HCT116 (cell line): Measurements from ENCODE around the gene DDX10. TPM values are rescaled to one million over a fixed set of nuclear protein-coding genes. Genes with fewer than 3 reads are reported as not detected.

Experiments used
- ATAC-seq: fragments of 200-7000 bp; cut with Tn5 transposase; 2 replicates; pipeline ENCODE4 v1.9.1; 2020; ENCODE audit warnings: mild to moderate bottlenecking, moderate library complexity
- BruUV-seq: library from RNA; stranded (reverse); fragments of 400-500 nt; replicated peaks from 2 replicates; lab custom pipeline; 2021; lab: Mats Ljungman, UMichigan
- CTCF ChIA-PET: fragments of 300-600 bp; sonication (Branson Sonifier 250); formaldehyde crosslinking; loops from one replicate; lab custom pipeline; 2021; ENCODE audit warnings: antibody characterized with exemption; lab: Charles Lee
- POLR2A ChIA-PET: fragments of 300-600, 350-600 bp; sonication (Branson Sonifier 250); formaldehyde crosslinking; loops from one replicate; lab custom pipeline; 2021; ENCODE audit warnings: antibody characterized with exemption; lab: Charles Lee
- RAD21 ChIA-PET, 2 experiments: fragments of 300-600 bp; sonication (Branson Sonifier 250); formaldehyde crosslinking; loops; one replicate each; lab custom pipeline; 2023; ENCODE audit warnings: low total read pairs in 2 of 2; ENCODE audit not compliant: uncharacterized antibody in 2 of 2, unreplicated experiment in 2 of 2, low non-redundant PET in 1 of 2; lab: Charles Lee
- DNase-seq: peaks from one replicate; pipeline ENCODE4 v3.0.0-alpha.2; 2010; ENCODE audit warnings: low read depth, low spot score
- H2AFZ ChIP-seq: fragments of 200-600 bp; shearing (Covaris generic), sonication (generic); 2 replicates; pipeline ENCODE4 v1.6.1; 2017; ENCODE audit warnings: low read depth, mixed run types, mixed read lengths, antibody characterized with exemption, low read length; ENCODE audit not compliant: poor library complexity, severe bottlenecking
- H3K27ac ChIP-seq: 2 replicates; pipeline ENCODE4 v1.5.1; 2012; ENCODE audit warnings: low read depth, low read length
- H3K27me3 ChIP-seq: fragments of 200-600 bp; sonication (generic); 2 replicates; pipeline ENCODE4 v1.6.1; 2016; ENCODE audit warnings: mixed run types, low read length, mixed read lengths; ENCODE audit not compliant: insufficient read depth
- H3K36me3 ChIP-seq, 2 experiments: fragments of 200-500 bp in 1 of 2; fragments of 200-600 bp in 1 of 2; sonication (Bioruptor generic) in 1 of 2; sonication (generic) in 1 of 2; 2 replicates each; pipeline versions ENCODE4 v1.5.1 to v1.6.1; 2014 to 2016; ENCODE audit warnings: low read length in 2 of 2, inconsistent platforms in 1 of 2, mixed read lengths in 1 of 2, mixed run types in 1 of 2; ENCODE audit not compliant: insufficient read depth in 2 of 2, control insufficient read depth in 1 of 2
- H3K4me1 ChIP-seq, 2 experiments: fragments of 200-600 bp in 1 of 2; sonication (generic) in 1 of 2; 2 replicates each; pipeline versions ENCODE4 v1.5.1 to v1.6.1; 2012 to 2017; ENCODE audit warnings: low read length in 2 of 2, inconsistent platforms in 1 of 2, mild to moderate bottlenecking in 1 of 2, mixed read lengths in 1 of 2, mixed run types in 1 of 2, moderate library complexity in 1 of 2; ENCODE audit not compliant: insufficient read depth in 2 of 2, control insufficient read depth in 1 of 2
- H3K4me2 ChIP-seq: fragments of 200-600 bp; sonication (generic); 2 replicates; pipeline ENCODE4 v1.6.1; 2017; ENCODE audit warnings: mixed run types, low read length, mixed read lengths
- H3K4me3 ChIP-seq, 2 experiments: fragments of 200-600 bp in 1 of 2; sonication (generic) in 1 of 2; replicated peaks in 1 of 2; 2 replicates each; pipeline ENCODE4 v1.5.1; 2011 to 2016; ENCODE audit warnings: low read length in 2 of 2, control low read depth in 1 of 2, low read depth in 1 of 2, mild to moderate bottlenecking in 1 of 2, mixed read lengths in 1 of 2, mixed run types in 1 of 2
- H3K79me2 ChIP-seq: fragments of 200-600 bp; sonication (generic); 2 replicates; pipeline ENCODE4 v1.6.1; 2017; ENCODE audit warnings: mild to moderate bottlenecking, mixed run types, low read length, moderate library complexity, mixed read lengths; ENCODE audit not compliant: insufficient read depth
- H3K9ac ChIP-seq: fragments of 200-600 bp; sonication (generic); 2 replicates; pipeline ENCODE4 v1.6.1; 2016; ENCODE audit warnings: low read length, mixed read lengths
- H3K9me2 ChIP-seq: fragments of 200-600 bp; sonication (generic), shearing (Covaris generic); 2 replicates; pipeline ENCODE4 v1.6.1; 2017; ENCODE audit warnings: mixed run types, mild to moderate bottlenecking, moderate library complexity; ENCODE audit not compliant: insufficient read depth
- H3K9me3 ChIP-seq, 2 experiments: fragments of 200-500 bp in 1 of 2; fragments of 200-600 bp in 1 of 2; sonication (Bioruptor generic) in 1 of 2; sonication (generic) in 1 of 2; 2 replicates each; pipeline ENCODE4 v1.6.1; 2014 to 2017; ENCODE audit warnings: low read length in 2 of 2, mixed read lengths in 2 of 2, inconsistent platforms in 1 of 2, low read depth in 1 of 2, mild to moderate bottlenecking in 1 of 2, mixed run types in 1 of 2, moderate library complexity in 1 of 2; ENCODE audit not compliant: control insufficient read depth in 1 of 2, insufficient read depth in 1 of 2
- H4K20me1 ChIP-seq: fragments of 200-600 bp; sonication (generic), shearing (Covaris generic); 2 replicates; pipeline ENCODE4 v1.6.1; 2017; ENCODE audit warnings: mixed run types, mild to moderate bottlenecking, moderate library complexity; ENCODE audit not compliant: insufficient read depth
- CBX3 ChIP-seq: IDR thresholded peaks from 2 replicates; pipeline ENCODE4 v1.6.1; 2012; ENCODE audit warnings: low read depth
- ELF1 ChIP-seq: IDR thresholded peaks from 2 replicates; pipeline ENCODE4 v1.6.1; 2012; ENCODE audit warnings: low read depth, borderline replicate concordance
- EZH2phosphoT487 ChIP-seq: fragments of 200-600 bp; IDR thresholded peaks from 2 replicates; pipeline ENCODE4 v1.6.1; 2018; ENCODE audit warnings: antibody characterized with exemption, borderline replicate concordance
- FOSL1 ChIP-seq: IDR thresholded peaks from 2 replicates; pipeline ENCODE4 v1.6.1; 2012; ENCODE audit warnings: low read depth
- JUND ChIP-seq: IDR thresholded peaks from 2 replicates; pipeline ENCODE4 v1.6.1; 2012
- SIN3A ChIP-seq: IDR thresholded peaks from 2 replicates; pipeline ENCODE4 v1.6.1; 2012; ENCODE audit warnings: low read depth
- SP1 ChIP-seq: IDR thresholded peaks from 2 replicates; pipeline ENCODE4 v1.6.1; 2012; ENCODE audit warnings: low read depth
- ZFX ChIP-seq: fragments of 450-650 bp; IDR thresholded peaks from 2 replicates; pipeline ENCODE4 v1.6.1; 2017
- intact Hi-C: fragments of 100-400 bp; cut with micrococcal nuclease; formaldehyde crosslinking; loops from 2 replicates; pipeline ENCODE4 v1.10.0; 2022
- total RNA-seq: library from RNA; stranded (reverse); gene quantifications from one replicate; pipeline ENCODE4 v1.2.1, GENCODE V29; 2021; ENCODE audit not compliant: unreplicated experiment
- TF ChIP-seq, protein P1 (sequence below): IDR thresholded peaks from 2 replicates; pipeline ENCODE4 v1.6.1; 2011; ENCODE audit warnings: mild to moderate bottlenecking, low read length, moderate library complexity; ENCODE audit not compliant: insufficient replicate concordance; ENCODE audit errors: extremely low read depth
- TF ChIP-seq, protein P2 (sequence below): IDR thresholded peaks from 2 replicates; pipeline ENCODE4 v1.6.1; 2012

DDX10 gene
- total RNA-seq, 1 experiment from 2014 or later = 66.5 TPM

DNA sequence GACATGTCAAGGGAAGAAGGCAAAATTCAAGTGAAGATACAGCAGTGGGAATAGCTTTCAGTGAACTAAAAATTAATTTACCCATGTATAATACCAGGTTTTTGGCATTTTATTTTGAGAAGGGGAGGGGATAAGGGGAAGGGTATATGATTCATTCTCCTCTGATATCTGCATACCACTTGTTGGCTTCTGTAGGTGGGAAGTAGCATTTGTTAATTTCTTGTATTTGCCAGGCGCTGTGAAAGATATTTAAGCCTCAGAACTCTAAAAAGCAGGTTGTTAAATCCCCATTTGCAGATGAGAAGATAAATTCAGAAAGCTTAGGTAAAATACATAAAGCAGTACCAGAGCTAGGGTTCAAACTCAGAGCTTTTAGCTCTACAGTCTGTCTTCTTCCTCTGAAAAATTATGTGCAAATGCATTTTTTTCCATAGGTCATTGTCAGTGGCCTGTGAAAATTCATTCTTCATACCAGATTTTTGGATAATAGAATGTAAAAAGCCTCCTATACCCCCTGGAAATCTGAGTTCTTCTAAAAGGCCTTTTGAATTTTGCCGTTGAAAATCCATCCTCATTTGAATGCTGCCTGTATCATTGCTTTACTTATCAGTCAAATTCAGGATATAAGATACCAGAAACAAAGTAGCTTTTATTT, 221.3 kb downstream of the DDX10 start:
- Histone ChIP-seq H3K79me2 (no peaks in the 10 kb centered on the region; the same call in 1 of the 2 replicates), H4K20me1 (no peaks in the 10 kb centered on the region), H3K4me1 (peaks cover 65 to 70% of the 10 kb centered on the region in 2 experiments), H3K4me2 (peak overlapping the region; percentile 21), H3K9me3 (no peaks in the 10 kb centered on the region), H2AFZ (no peak overlapping the region), H3K4me3 (no peak overlapping the region), H3K27ac (peak overlapping the region; percentile 82), H3K9ac (no peak overlapping the region), H3K9me2 (no peaks in the 10 kb centered on the region), H3K27me3 (no peaks in the 10 kb centered on the region), H3K36me3 (no peaks in the 10 kb centered on the region)
- POLR2A ChIA-PET = interaction anchor here (0.9 to 1.4 kb wide), 2 partner anchors 9 to 11 kb away, joined by 3 to 8 read pairs; no protein-coding TSS in a partner anchor
- intact Hi-C loops = no loop called here
- RAD21 ChIA-PET = no interaction called here
- DNase-seq (no peak), ATAC-seq (peak; percentile 23; the same call in 1 of the 2 replicates)
- TF ChIP-seq JUND (no peak), EZH2phosphoT487 (no peak), SP1 (no peak), ZFX (no peak)
- TF ChIP-seq, protein P1, sequence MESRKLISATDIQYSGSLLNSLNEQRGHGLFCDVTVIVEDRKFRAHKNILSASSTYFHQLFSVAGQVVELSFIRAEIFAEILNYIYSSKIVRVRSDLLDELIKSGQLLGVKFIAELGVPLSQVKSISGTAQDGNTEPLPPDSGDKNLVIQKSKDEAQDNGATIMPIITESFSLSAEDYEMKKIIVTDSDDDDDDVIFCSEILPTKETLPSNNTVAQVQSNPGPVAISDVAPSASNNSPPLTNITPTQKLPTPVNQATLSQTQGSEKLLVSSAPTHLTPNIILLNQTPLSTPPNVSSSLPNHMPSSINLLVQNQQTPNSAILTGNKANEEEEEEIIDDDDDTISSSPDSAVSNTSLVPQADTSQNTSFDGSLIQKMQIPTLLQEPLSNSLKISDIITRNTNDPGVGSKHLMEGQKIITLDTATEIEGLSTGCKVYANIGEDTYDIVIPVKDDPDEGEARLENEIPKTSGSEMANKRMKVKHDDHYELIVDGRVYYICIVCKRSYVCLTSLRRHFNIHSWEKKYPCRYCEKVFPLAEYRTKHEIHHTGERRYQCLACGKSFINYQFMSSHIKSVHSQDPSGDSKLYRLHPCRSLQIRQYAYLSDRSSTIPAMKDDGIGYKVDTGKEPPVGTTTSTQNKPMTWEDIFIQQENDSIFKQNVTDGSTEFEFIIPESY = no peak
- BruUV-seq = no TSS peak
- CTCF ChIA-PET = interaction anchor here (1.4 to 2.3 kb wide), 3 partner anchors 11 to 189 kb away, joined by 3 to 10 read pairs (median 3); no protein-coding TSS in a partner anchor

DNA sequence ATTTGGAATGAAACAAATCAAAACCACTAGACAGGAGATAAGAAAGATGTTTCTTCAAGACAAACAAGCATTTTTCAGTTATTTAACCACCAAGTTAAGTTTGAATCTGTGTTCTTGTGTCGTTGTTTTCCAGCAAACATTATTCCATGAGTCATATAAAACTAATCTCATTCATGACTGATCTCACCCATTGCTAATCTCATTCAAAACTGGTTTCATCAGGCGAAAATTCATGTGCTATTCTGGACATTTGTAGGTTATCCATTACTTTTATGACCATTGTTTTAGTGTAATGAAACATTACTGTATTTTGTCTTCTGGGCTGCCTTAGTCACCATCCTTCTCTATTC, 221.8 kb downstream of the DDX10 start:
- H3K36me3 ChIP-seq = no peaks in the 10 kb centered on the region
- H3K9ac ChIP-seq = no peak overlapping the region
- no TSS peak for BruUV-seq
- no peaks in the 10 kb centered on the region for H3K79me2 ChIP-seq
- H3K27me3 ChIP-seq = no peaks in the 10 kb centered on the region
- ChIA-PET CTCF (interaction anchor here (1.4 to 2.3 kb wide), 2 partner anchors 10 to 15 kb away, joined by 3 to 10 read pairs; no protein-coding TSS in a partner anchor), POLR2A (interaction anchor here (0.9 to 1.4 kb wide), 2 partner anchors 9 to 10 kb away, joined by 3 to 8 read pairs; no protein-coding TSS in a partner anchor), RAD21 (no interaction called here)
- DNase-seq (no peak), ATAC-seq (0 out of 2 replicates have a peak, but pooled peaks have one; percentile 35)
- no peak for TF ChIP-seq SIN3A
- peak; percentile 61; the same call in 1 of the 2 replicates for TF ChIP-seq JUND
- TF ChIP-seq FOSL1 = peak; percentile 69; the same call in 1 of the 2 replicates
- TF ChIP-seq, protein P2, sequence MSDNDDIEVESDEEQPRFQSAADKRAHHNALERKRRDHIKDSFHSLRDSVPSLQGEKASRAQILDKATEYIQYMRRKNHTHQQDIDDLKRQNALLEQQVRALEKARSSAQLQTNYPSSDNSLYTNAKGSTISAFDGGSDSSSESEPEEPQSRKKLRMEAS = 0 out of 2 replicates have a peak, but pooled peaks have one; percentile 22
- peak; percentile 24 for TF ChIP-seq SP1
- TF ChIP-seq CBX3 = 0 out of 2 replicates have a peak, but pooled peaks have one; percentile 41
- TF ChIP-seq, protein P1 = no peak
- TF ChIP-seq ELF1 = no peak
- no peak for TF ChIP-seq ZFX
- no peak overlapping the region for H3K4me3 ChIP-seq
- peak overlapping the region; percentile 82 for H3K27ac ChIP-seq
- no peak overlapping the region for H2AFZ ChIP-seq
- H3K4me2 ChIP-seq = peak overlapping the region; percentile 21
- no peaks in the 10 kb centered on the region for H3K9me3 ChIP-seq
- intact Hi-C loops = no loop called here
- no peaks in the 10 kb centered on the region for H4K20me1 ChIP-seq
- H3K9me2 ChIP-seq = no peaks in the 10 kb centered on the region
- peaks cover 70 to 75% of the 10 kb centered on the region in 2 experiments for H3K4me1 ChIP-seq
